Fibroblast of gingiva (primary cell): ENCODE measurements around the gene KCNMB1.
"Not testable (repeated sequence)": the region's sequence is repeated elsewhere in the genome, so short reads cannot be mapped to it uniquely, and the experiment has no call there.

Source experiments
- DNase-seq: peaks from one replicate; pipeline ENCODE4 v3.0.0-alpha.2; 2011; ENCODE audit warnings: low read depth

Gene KCNMB1

GRCh38 chr5:170376526-170376925 is 12.6 kb downstream of the KCNMB1 start:
- not testable (repeated sequence) for DNase-seq

DNA sequence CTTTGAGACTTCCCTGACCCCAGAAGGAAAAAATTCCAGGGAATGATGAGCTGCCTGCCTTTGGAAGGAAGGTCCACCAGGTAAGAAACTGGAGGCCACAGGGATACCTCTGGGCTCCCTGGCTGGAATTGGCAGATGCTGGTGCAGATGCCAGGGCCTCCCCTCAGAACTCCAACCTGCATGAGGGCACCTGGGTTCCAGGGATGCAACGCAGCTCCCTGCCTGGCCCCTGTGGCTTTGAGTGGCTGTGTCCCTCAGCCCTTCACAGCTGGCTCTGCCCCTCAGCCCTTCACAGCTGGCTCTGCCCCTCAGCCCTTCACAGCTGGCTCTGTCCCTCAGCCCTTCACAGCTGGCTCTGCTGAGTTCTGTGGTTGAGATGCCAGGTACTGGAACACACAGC is 13.9 kb downstream of the KCNMB1 start:
- DNase-seq: no peak

DNA sequence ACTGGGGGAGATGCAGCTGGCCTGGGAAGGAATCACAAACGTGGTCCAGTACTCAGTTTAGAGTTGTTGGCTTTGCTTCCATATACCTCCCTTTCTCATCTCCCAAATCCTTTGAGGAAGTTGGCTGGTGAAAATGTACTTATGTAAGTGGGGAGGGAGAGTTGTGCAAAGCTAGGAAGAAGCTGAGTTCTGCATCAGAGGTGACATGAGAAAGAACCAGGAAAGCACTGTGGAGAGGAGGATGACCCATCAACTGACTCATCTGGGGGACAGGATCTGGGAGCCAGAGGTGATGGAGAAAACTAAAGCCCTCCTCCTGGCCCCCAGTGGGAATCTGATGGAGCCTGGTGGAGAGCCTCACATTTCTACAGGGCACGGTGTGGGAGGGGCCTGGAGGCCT is 16.2 kb downstream of the KCNMB1 start:
- DNase-seq: no peak

DNA sequence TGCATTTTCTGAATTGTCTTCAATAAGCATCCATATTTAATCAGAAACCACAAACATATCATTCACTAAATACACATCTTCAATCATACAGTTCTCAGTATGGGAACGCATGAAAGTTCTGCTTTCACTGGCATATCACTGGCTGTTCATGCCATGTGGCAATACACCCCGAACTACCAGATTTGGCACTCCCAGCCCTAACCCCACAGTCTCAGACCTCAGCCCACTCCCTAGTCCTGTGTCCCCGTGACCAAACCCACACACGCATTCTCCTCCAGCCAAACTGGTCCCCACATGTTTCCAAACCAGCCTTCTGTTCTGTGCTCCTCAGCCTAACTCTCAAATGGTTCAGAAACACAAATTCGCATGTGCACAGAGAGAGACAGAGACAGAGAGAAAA is 20.6 kb downstream of the KCNMB1 start:
- DNase-seq: no peak

DNA sequence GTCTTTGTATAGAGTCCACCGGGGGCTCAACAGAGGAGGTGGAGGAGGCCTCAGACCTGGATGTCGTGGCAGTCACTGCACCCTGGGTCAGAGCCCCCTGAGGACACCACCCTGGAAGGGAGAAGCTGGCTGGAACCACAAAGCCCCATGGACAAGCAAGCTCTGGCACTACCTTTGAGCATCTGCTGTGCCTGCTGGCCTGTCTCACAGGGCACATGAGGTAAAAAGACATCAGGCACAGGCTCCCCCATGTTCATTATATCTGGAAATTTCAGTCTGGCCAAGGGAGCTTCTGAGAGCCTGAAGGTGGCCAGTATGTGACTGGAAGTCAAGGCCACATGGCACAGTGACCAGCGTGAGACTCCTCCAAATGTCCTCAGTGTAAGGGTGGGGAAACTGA is 22.9 kb downstream of the KCNMB1 start:
- DNase-seq: no peak

DNA sequence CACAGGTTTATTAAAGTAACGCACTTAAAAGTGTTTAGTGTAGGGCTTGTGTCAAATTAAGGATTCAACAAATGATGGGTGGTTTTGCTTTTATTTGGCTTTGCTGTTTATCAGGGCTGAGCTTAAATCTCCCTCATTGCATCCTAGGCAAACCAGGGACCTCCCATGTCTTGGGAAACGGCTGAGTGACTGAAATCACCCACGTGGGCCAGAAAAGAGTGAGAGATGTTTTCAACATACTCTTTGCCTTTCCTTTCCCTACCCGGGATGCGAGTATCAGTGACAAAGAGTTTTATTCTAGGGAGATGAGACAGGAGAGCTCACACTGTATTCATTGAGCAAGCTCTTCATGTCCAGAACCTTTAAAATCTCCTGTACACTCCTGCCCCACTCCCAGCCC is 23.3 kb downstream of the KCNMB1 start:
- DNase-seq: no peak

DNA sequence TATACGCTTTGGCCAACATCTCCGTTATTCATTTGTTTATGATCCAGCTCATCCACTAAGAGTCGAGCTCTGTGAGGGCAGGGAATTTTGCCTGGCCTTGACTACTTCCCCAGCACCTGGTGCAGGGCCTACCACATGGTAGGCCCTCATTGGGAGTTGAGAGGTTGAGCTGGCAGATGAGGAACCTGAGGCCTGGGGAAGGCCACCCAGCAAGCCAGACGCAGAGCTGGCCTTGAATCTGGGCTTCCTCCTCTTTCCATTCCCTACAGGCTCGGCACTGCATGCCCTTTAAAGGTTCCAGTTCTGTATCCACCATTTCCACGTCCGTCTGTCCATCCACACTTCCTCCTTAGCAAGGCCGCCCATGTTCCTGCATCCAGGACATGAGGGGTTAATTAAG is 24.2 kb downstream of the KCNMB1 start:
- no peak for DNase-seq

- DNase-seq: no peak
Measured at GRCh38 chr5:170363671-170364070, 25.5 kb downstream of the KCNMB1 start.

DNA sequence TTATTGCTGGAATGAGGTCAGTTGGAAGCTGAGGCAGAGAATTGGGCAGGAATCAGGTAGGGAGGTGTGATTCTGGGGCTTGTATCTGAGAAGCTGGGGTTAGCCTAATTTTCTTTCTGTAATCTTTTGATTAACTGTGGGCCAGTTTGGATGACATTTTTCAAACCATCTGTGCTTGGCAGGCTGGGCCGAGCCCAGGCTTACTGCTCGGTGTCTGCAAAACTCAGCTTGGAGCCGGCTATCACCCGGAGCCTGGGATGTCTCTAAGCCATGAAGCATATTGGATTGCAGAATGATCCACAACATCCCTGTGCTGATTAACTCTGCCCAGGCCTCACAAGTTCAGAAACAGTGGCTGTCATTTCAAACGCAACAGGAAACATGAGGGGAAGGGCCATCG is 26.5 kb downstream of the KCNMB1 start:
- DNase-seq: no peak

GRCh38 chr5:170362102-170362501 is 27.1 kb downstream of the KCNMB1 start:
- no peak for DNase-seq

- DNase-seq: no peak
Measured at GRCh38 chr5:170361616-170362015, 27.6 kb downstream of the KCNMB1 start.

GRCh38 chr5:170361116-170361515 is 28.1 kb downstream of the KCNMB1 start:
- DNase-seq: no peak

GRCh38 chr5:170360709-170361108 is 28.5 kb downstream of the KCNMB1 start:
- DNase-seq: no peak

DNA sequence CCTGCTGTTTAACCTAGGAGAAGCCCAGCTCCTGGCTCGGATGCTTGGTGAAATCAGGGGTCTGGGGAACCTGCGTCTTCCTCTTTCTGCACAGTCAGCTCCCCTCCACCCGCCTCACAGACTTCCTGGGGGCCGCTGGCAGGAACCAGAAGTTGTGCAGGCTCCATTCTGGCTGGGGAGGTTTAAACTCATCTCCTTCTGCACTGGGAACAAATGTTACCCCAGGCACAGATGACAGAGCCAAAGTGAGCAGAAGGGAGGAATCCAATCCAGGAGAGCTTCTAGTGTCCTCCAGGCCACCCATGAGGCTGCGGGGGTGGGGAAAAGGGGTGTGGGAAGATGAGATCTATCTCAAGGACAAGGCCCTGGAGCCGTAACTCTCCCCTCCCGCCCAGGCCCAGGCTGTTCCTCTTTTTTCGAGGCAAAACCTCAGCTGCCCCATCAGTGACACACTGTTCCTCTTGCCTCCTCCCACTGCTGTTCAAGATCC is 31.2 kb downstream of the KCNMB1 start:
- no peak for DNase-seq

DNA sequence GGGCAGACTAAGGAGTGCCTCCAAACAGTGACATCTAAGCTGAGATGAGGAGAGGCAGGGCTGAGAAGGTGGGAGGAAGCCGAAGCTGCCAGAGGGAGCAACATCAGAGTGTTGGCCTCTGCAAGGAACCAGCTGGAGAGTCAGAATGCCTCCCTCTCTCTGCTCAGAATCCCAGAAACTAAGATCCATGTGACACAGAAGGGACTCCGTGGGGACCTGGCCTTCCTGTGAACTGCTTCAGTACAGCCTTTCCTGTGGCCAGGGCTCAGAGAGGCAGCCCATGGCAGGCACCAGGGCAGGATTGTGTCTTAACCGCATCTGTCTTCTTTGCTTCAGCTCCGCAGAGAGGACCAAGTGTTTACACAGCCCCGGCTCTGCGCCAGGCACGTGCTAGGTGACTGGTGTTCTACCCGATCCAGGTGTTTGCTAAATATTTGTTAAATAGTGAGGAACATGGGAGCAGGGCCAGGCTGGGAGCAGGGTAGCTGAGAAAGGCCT is 33.5 kb downstream of the KCNMB1 start:
- DNase-seq: no peak

DNA sequence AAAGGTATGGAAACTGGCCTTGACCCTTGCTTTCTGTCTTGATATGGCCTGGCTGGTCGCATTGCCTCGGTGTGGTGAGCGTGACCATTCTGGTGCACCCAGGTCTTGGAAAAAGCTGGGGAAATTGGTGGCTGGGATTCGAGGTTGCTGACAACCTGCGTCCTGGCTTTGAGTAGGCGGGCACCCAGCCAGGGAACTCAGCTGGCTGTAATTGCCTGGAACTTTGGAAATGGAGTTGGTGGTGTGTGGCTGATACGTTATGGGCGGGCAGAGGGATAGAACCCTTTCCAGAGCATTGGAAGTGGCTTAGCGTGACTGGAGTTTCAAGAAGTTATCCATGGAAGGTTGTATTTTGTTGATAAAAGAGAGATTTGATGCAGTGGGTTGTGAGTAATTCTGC is 35.2 kb downstream of the KCNMB1 start:
- no peak for DNase-seq

GRCh38 chr5:170353011-170353761 is 36.0 kb downstream of the KCNMB1 start:
- DNase-seq: no peak

- DNase-seq: peak; percentile 26
Measured at GRCh38 chr5:170348137-170348633, 41.0 kb downstream of the KCNMB1 start.

- no peak for DNase-seq
Measured at GRCh38 chr5:170347022-170347567, 42.1 kb downstream of the KCNMB1 start.

DNA sequence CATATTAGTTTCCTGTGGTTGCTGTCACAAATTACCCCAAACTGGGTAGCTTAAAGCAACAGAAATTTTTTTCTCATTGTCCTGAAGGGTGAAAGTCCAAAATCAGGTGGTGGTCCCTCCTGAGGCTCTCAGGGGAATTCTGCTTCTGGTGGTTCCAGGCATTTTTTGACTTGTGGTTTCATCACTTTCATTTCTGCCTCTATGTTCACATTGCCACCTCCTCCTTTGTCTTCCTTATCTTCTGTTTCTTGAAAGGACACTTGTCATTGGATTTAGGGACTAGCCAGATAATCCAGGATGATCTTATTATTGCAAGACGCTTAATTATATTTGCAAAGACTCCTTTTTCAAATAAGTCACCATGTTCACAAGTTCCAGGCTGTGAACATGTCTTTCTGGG is 43.2 kb downstream of the KCNMB1 start:
- no peak for DNase-seq

DNA sequence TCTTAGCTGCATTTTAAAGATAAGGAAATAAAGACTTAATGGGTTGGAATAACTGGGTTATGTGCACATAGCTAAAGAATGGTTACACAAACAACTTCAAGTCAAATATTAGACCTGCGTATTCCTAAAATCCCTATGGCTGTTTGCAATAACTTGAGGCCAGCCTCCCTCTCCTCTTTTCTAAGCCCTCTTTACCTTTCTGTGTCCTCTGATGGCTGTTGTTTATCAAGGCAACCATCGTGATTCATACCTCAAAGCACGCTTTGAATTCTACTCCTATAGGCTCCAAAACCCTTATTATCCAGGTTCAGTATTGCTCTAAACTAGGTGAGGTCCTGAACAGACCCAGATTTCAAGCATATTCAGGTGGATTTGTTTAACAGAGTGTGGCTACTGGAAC is 46.0 kb downstream of the KCNMB1 start:
- no peak for DNase-seq

DNA sequence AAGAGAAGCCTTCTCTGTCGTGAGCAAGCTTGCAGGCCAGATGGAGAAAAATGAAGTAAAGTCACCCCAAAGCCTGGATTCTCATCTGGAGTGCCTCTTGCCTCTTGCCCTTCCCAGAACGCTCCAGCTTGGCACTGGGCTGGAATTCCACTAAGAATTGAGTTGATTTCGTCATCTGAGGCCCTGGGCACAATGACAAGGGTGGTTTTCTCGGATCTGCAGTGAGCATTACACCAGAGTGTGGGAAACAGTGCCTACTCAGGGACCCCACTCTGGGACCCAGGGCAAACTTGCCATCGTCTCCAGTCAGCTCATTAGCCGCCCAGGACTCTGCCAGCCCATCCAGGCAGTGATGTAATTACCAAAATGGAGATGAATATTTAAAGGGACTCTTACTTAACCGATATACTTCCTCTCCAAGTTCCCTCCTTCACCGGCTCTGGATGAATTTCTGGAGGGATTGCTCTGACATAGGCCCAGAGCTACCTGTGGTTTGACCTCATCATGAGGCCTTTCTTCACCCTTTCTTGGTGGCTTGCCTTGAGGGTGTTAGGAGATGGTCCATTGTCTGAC is 46.9 kb downstream of the KCNMB1 start:
- DNase-seq: peak; percentile 35

DNA sequence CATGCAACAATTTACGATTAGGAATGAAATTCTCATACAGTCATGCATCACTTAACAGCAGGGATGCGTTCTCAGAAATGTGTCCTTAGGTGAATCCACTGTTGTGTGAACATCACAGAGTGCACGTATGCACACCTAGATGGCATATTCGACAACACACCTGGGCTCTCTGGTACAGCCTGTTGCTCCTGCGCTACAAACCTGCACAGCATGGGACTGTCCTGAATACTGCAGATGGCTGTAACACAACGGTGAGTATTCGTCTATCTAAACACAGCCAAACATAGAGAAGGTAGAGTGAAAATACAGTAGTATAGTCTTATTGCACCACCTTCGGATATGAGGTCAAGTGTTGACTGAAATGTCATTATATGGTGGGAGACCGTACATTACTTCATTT is 47.6 kb downstream of the KCNMB1 start:
- DNase-seq: no peak
